ENCODE measurements around the gene TYROBP.

DNA sequence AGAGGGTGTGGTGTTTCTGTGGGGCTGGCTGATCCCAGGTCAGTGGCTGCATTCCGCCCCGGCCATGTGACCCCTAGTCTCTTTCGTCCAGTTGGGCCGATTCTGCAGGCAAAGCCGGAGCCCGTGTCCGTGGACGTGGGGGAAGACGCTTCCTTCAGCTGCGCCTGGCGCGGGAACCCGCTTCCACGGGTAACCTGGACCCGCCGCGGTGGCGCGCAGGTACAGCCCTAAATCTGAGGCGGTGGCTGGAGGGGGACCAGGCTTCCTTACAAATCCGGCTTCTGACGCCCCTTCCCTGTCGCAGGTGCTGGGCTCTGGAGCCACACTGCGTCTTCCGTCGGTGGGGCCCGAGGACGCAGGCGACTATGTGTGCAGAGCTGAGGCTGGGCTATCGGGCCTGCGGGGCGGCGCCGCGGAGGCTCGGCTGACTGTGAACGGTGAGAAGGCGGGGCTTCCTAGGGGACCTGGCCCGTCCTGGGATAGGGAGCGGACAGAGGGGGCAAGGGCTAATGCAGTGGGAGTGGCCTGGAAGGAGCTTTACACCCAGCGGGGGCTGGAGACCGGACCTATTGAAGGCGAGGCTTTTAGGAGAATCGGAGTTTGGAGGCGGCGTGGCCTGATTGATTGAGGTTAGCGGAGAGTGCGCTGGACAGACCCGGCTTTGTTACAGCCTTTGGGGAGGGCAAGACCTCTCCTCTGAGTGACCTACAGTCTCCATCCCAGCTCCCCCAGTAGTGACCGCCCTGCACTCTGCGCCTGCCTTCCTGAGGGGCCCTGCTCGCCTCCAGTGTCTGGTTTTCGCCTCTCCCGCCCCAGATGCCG lies 47.1 kb downstream of the TYROBP start:
- no peak for TF ChIP-seq CTCF (conservative IDR thresholded peaks at IDR 0.05 in 1 of 2, IDR thresholded peaks at IDR 0.05 in 1 of 2; ENCODE audit: low read depth in 1 of 2, low read length in 2 of 2)
- TF ChIP-seq EZH2 (IDR thresholded peaks at IDR 0.05; ENCODE audit: low read length, missing control alignments): peak; percentile 75
